NCI-H748 (cell line): Measurements from ENCODE around the gene RPS23.
A peak's percentile ranks its signal among the peaks of the same experiment; 100 is the strongest.

Experiments used
- DNase-seq: peaks from one replicate; lab custom pipeline; 2025; ENCODE audit not compliant: unreplicated experiment; lab: John Stamatoyannopoulos, UW

Gene RPS23

GRCh38 chr5:82277987-82278710, at the start of gene RPS23:
TSS of gene RPS23 (minus strand) at chr5:82278354. CDS start at chr5:82278323, 31 bp downstream.
- DNase-seq, result peak; percentile 94

DNA sequence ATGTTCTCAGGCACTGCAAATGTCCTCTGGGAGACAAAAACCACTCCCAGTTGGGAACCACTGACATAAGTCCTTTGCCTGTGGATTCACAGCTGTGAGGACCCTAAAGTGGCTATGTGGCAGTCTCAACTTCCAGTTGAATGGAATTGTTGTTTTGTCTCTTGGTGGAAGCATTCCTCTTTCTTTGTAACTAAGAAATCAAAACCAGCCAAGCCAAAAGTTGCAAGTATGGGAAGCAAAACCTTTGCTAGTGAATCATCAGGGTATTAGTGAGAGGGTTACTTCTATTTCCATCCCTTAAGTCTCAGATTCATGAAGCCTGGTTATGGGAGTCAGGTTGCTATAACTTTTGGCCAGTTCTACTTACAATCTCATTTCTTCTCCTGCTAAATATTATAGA, 49.8 kb upstream of the RPS23 start:
- no peak for DNase-seq

DNA sequence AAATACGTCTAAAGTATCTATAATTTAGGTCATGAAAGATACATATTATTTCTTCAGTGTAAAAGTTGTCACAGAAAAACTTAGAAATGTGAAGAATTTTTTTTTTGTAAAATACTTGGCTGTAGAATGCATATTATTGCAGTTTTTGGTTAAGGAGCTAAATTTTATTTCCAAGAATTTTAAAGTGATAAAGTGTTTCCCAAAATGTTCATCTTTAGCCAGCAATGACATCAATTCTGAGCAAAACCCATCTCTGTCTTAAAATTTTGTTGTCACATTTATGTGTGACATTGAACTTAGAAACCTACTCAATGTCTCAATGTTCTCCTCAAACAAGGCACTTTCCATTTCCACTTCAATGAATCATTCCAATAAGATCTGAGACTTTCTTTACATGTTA, 47.8 kb upstream of the RPS23 start:
- DNase-seq, result no peak

GRCh38 chr5:82325155-82325554, 47.0 kb upstream of the RPS23 start:
- DNase-seq, result no peak

- no peak for DNase-seq
Measured at GRCh38 chr5:82320966-82321365, 42.8 kb upstream of the RPS23 start.

- no peak for DNase-seq
Measured at GRCh38 chr5:82319651-82320376, 41.7 kb upstream of the RPS23 start.

DNA sequence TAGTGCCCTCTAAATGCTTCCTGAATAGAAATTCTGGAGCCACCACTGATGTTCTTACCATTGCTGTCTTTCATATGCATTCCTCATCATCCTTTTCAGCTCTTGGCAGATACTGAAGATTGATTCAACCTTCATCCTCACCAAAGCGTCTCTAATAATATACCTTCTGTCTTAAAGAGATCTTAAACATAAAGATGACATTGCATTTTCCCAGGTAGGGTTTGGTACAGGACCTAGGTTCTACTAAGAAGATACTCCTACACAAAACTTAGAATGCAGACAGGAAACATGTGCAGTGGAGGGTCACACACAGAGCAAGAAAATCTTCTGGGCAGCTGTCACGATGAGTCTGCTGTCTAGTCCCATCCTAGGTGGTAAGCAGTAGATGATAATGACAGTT, 41.0 kb upstream of the RPS23 start:
- DNase-seq, result no peak

GRCh38 chr5:82314964-82315758, 37.0 kb upstream of the RPS23 start:
- no peak for DNase-seq

GRCh38 chr5:82313016-82313415, 34.9 kb upstream of the RPS23 start:
- DNase-seq, result no peak

GRCh38 chr5:82312373-82312856, 34.3 kb upstream of the RPS23 start:
- DNase-seq, result peak; percentile 80

GRCh38 chr5:82309091-82309531, 31.0 kb upstream of the RPS23 start:
- DNase-seq, result no peak

DNA sequence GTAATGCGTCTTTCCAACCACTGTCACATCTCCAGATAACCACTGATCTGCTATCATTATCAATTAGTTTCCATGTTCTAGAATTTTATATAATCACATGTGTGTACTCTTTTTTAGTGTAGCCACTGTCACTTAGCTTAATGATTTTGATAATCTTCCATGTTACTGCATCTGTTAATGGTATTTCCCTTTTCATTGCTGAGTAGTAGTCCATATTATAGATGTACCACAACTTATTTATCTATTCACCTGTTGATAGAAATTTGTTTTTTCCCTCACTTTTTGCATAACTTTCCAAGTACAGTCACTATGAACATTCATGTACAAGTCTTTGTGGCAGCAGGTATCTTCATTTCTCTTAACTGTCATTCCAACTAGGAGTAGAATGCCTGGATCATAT, 30.3 kb upstream of the RPS23 start:
- no peak for DNase-seq

GRCh38 chr5:82307451-82307850, 29.3 kb upstream of the RPS23 start:
- DNase-seq, result no peak

GRCh38 chr5:82306151-82306550, 28.0 kb upstream of the RPS23 start:
- DNase-seq, result no peak

GRCh38 chr5:82301190-82301589, 23.0 kb upstream of the RPS23 start:
- DNase-seq, result no peak

DNA sequence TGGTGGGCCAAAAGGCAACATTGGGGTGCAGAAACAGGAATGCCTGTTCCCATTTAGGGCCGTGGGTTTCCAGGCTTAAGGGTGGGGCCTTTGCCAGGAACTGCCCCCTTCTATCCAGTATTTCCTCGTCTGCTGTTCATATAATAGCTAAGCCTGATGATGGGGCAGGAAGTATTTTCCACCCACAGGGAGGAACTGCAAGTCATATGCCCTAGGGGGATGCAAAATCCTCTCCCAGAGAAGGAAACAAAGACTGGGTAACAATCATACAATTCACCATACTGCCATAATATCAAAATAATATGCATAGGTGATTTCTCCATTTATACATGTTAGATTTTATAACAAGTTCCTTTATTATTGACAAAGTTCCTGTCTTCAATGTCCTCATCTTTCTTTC, 20.5 kb upstream of the RPS23 start:
- DNase-seq, result no peak

GRCh38 chr5:82297711-82298110, 19.6 kb upstream of the RPS23 start:
- DNase-seq, result no peak

GRCh38 chr5:82296929-82297328, 18.8 kb upstream of the RPS23 start:
- no peak for DNase-seq

- no peak for DNase-seq
Measured at GRCh38 chr5:82295959-82296531, 17.9 kb upstream of the RPS23 start.

DNA sequence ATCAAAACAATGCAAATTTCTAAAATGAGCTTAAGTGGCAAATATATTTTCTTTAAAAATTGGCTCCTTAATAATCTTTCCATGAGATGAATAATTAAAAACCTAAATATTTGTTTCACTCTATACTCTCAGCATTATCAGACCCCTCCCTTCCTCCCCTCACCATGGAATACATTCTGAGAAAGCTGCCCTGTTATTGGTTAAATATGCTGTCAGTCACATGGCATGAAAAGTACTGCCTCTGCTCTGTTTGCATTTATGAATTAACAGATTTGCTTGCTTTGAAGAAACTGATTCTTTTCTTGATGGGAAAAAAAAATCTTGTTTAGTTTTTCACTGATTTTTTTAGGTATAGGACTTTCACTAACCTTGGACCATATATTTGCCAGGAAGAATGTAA, 17.0 kb upstream of the RPS23 start:
- no peak for DNase-seq

DNA sequence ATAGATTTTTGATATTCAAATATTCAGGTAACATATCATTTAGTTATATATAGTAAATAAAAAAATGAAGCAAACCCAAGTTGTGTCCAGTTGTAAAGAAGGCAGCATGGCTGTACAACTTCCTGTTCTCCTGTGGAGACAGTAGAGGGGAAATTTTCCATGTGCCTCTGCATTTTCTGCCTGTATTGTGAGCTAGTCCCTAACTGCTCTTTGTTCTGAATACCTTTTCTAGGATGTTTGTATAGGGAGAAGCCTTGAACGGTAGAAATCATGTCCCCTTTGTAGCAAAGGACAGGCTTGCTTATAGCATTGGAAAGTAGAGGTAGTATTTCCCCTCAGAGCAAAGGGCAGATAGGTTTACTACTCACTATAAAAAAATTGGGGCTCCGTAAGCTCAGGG, 13.3 kb upstream of the RPS23 start:
- DNase-seq, result no peak
